ENCODE measurements around the gene PKN1. TPM values are rescaled to one million over a fixed set of nuclear protein-coding genes. Genes with fewer than 3 reads are reported as not detected.

The PKN1 gene
- total and polyA plus RNA-seq, 2 of the 13 experiments (the other 11 are each of a cell fraction or from before 2014, with no cell fraction given) = 45.7 to 54.5 TPM

- Histone ChIP-seq H3K79me2 (ENCODE audit: insufficient read depth, low read length) (peaks cover 4% of the 10 kb centered on the region), H3K4me1 (ENCODE audit: insufficient read depth, low read length) (peaks cover 17% of the 10 kb centered on the region), H4K20me1 (ENCODE audit: insufficient read depth, low read length) (no peaks in the 10 kb centered on the region), H2AFZ (ENCODE audit: low read length) (no peak overlapping the region), H3K9ac (ENCODE audit: insufficient read depth, low read depth, low read length) (no peak overlapping the region), H3K9me3 (ENCODE audit: low read length) (no peaks in the 10 kb centered on the region), H3K4me2 (ENCODE audit: low read depth, low read length) (no peak overlapping the region), H3K36me3 (replicated peaks in 1 of 2; ENCODE audit: control insufficient read depth in 1 of 2, insufficient read depth in 2 of 2, low read length in 2 of 2) (peaks cover 16 to 46% of the 10 kb centered on the region in 2 experiments), H3K27ac (ENCODE audit: extremely low read length, insufficient read depth, low read length) (no peak overlapping the region), H3K4me3 (replicated peaks in 1 of 3; ENCODE audit: insufficient read depth in 1 of 3, low read depth in 2 of 3, low read length in 3 of 3) (no peak overlapping the region), H3K27me3 (ENCODE audit: control insufficient read depth in 1 of 2, insufficient read depth in 2 of 2, low read length in 2 of 2) (no peaks in the 10 kb centered on the region)
- ChIA-PET CTCF (ENCODE audit: low intra/inter-chr PET ratio, low total read pairs) (no interaction called here), POLR2A (no interaction called here)
- in situ Hi-C loops (cut with HindIII; ENCODE audit: extremely low pct_ligation_motif_present, low pct_unique_long_range_greater_than_20kb) = no loop called here
- TF ChIP-seq, protein P1, sequence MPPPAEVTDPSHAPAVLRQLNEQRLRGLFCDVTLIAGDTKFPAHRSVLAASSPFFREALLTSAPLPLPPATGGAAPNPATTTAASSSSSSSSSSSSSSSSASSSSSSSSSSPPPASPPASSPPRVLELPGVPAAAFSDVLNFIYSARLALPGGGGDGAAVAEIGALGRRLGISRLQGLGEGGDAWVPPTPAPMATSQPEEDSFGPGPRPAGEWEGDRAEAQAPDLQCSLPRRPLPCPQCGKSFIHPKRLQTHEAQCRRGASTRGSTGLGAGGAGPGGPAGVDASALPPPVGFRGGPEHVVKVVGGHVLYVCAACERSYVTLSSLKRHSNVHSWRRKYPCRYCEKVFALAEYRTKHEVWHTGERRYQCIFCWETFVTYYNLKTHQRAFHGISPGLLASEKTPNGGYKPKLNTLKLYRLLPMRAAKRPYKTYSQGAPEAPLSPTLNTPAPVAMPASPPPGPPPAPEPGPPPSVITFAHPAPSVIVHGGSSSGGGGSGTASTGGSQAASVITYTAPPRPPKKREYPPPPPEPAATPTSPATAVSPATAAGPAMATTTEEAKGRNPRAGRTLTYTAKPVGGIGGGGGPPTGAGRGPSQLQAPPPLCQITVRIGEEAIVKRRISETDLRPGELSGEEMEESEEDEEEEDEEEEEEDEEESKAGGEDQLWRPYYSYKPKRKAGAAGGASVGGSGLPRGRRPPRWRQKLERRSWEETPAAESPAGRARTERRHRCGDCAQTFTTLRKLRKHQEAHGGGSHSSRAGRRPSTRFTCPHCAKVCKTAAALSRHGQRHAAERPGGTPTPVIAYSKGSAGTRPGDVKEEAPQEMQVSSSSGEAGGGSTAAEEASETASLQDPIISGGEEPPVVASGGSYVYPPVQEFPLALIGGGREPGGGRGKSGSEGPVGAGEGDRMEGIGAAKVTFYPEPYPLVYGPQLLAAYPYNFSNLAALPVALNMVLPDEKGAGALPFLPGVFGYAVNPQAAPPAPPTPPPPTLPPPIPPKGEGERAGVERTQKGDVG (CRISPR knock-in tag; IDR thresholded peaks at IDR 0.05; ENCODE audit: borderline replicate concordance) = no peak
- no peak for TF ChIP-seq HMG20A (CRISPR knock-in tag; IDR thresholded peaks at IDR 0.05; ENCODE audit: borderline replicate concordance)
- no peak for TF ChIP-seq TERF1 (CRISPR knock-in tag; IDR thresholded peaks at IDR 0.05)
- TF ChIP-seq REPIN1 (CRISPR knock-in tag; IDR thresholded peaks at IDR 0.05; ENCODE audit: borderline replicate concordance, low read depth) = no peak
- TF ChIP-seq MXD4 (CRISPR knock-in tag; IDR thresholded peaks at IDR 0.05) = no peak
- BruUV-seq (replicated peaks) = no TSS peak
- FAIRE-seq (no peak), DNase-seq (ENCODE audit: low spot score) (no peak), ATAC-seq (no peak)
- intact Hi-C loops (cut with micrococcal nuclease; ENCODE audit: unreplicated experiment) = no loop called here
- 93% methylated on average over 5 of the region's 16 CpGs for WGBS (ENCODE audit: low lambda C conversion rate)
Measured at GRCh38 chr19:14442891-14443631, 10.0 kb downstream of the PKN1 start.

All from HepG2 (cell line).